AG09319 (cell line): ENCODE measurements around the gene RGS1.

Experiments
- DNase-seq: peaks from one replicate; pipeline ENCODE4 v3.0.0-alpha.2; 2010; ENCODE audit warnings: low read depth; ENCODE audit errors: extremely low read depth
- TF ChIP-seq, protein P1 (sequence below): IDR thresholded peaks from 2 replicates; pipeline ENCODE4 v1.5.1; 2011; ENCODE audit warnings: low read depth, mild to moderate bottlenecking, inconsistent platforms, low read length, moderate library complexity

The RGS1 gene

DNA sequence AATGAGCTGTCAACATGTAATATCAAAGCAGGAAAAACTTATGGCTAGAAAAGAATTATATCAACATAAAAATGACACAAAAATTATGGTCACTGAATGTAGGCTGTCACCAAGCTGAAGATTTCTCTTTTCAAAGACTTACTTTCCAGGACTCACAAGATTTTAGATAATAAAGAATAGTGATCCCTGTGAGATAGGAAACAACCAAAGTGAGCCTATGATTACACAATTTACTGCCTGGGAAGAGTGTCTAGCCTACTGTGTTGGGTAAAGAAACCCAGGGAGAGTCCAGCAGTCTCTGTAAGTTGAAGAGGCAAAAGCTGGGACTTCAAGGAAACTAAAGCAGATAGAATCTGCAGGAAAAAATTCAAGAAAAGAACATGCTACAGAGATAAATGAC, 20.2 kb upstream of the RGS1 start:
- TF ChIP-seq, protein P1, sequence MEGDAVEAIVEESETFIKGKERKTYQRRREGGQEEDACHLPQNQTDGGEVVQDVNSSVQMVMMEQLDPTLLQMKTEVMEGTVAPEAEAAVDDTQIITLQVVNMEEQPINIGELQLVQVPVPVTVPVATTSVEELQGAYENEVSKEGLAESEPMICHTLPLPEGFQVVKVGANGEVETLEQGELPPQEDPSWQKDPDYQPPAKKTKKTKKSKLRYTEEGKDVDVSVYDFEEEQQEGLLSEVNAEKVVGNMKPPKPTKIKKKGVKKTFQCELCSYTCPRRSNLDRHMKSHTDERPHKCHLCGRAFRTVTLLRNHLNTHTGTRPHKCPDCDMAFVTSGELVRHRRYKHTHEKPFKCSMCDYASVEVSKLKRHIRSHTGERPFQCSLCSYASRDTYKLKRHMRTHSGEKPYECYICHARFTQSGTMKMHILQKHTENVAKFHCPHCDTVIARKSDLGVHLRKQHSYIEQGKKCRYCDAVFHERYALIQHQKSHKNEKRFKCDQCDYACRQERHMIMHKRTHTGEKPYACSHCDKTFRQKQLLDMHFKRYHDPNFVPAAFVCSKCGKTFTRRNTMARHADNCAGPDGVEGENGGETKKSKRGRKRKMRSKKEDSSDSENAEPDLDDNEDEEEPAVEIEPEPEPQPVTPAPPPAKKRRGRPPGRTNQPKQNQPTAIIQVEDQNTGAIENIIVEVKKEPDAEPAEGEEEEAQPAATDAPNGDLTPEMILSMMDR, result no peak
- DNase-seq, result no peak

DNA sequence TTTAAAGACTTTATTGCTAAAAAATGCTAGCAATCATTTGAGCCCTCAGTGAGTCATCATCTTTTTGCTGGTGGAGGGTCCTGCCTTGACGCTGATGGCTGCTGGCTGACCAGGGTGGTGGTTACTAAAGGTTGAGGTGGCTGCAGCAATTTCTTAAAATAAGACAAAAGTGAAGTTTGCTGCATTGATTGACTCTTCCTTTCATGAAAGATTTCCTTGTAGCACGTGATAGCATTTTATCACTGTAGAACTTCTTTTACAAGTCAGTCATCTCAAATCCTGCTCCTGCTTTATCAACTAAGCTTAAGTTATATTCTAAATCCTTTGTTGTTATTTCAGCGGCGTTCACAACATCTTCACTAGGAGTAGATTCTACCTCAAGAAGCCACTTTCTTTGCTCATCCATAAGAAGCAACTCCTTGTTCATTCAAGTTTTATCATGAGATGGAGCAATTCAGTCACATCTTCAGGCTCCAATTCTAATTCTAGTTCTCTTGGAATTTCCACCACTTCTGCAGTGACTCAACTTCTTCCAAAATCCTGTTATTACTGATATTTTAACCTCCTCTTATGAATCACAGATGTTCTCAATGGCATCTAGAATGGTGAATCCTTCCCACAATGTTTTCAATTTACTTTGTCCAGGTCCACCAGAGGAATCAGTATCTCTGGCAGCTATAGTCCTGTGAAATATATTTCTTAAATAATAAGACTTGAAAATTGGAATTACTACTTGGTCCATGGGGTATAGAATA, 17.6 kb upstream of the RGS1 start:
- DNase-seq, result no peak
- TF ChIP-seq, protein P1, result no peak

DNA sequence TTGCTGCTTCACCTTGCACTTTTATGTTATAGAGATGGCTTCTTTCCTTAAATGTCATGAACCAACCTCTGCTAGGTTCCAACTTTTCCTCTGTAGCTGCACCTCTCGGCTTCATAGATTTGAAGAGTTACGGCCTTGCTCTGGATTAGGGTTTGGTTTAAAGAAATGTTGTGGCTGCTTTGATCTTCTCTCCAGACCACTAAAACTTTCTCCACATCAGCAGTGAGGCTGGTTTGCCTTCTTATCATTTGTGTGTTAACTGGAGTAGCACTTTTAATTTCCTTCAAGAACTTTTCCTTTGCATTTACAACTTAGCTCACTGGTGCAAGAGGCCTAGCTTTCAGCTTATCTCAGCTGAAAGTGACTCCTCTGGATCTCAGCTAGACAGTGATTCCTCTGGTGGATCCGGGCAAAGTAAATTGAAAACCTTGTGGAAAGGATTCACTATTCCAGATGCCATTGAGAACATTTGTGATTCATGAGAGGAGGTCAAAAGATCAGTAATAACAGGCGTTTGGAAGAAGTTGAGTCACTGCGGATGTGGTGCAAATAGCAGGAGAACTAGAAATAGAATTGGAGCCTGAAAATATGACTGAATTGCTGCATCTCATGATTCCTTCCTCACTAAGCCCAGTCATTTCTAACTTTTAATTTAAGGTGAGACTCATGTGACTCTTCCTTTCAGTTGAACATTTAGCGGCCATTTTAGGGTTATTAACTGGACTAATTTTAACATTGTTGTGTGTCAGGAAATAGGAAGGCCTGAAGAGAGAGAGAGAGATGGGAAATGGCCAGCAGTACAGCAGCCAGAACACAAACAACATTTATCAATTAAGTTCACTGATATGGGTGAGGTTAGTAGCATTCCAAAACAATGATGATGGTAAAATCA, 16.2 kb upstream of the RGS1 start:
- DNase-seq, result peak; percentile 69
- TF ChIP-seq, protein P1, result no peak

DNA sequence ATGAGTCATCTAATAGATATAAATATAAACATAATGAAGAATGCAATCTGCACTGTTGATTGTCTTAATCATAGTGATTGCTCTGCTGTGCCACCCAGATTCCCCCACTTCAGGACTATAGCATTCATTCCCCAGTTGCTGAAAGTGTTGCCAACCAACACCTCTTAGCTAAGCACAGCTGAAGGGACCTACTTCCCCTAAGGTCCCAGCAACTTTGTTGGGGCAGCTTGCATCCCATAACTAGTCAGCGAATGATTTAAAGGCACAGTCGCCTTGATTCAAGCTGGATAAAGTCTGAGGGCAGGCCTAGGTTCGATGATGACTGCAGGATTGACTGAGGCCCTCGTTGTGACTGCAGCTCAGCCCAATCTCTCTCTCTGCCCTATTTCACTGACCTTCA, 14.3 kb upstream of the RGS1 start:
- TF ChIP-seq, protein P1, result no peak

GRCh38 chr1:192563129-192563528, 12.4 kb upstream of the RGS1 start:
- TF ChIP-seq, protein P1, result no peak
- no peak for DNase-seq

More for the DNA sequence above, 14.3 kb upstream of the RGS1 start:
- DNase-seq, result no peak

- TF ChIP-seq, protein P1, result no peak
Observed at GRCh38 chr1:192564099-192564498, 11.5 kb upstream of the RGS1 start.

DNA sequence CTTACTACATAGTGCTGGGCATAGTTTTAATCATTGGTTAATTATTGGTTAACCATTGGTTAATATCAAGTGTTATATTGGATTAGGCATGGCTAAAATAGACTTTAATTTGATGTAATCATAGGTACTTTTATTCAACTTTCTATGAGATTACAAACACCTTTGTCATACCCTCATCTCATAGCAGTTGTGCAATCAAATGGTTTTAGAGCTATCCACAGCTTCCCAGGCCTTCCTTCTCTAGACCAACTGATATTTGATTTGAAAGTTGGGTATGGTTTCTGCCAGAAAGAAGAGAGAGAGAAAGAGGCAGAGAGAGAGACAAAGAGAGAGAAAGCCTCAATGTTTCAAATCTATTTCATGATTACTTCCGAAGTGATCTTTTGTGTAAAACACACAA, 9.6 kb upstream of the RGS1 start:
- TF ChIP-seq, protein P1, result no peak
- DNase-seq, result no peak

More at GRCh38 chr1:192564099-192564498, 11.5 kb upstream of the RGS1 start:
- DNase-seq, result no peak
